A549 (cell line): ENCODE results near the gene RBP7. TPM values are rescaled to one million over a fixed set of nuclear protein-coding genes. Genes with fewer than 3 reads are reported as not detected.
A peak's percentile ranks its signal among the peaks of the same experiment; 100 is the strongest.
"Not testable (repeated sequence)": the region's sequence is repeated elsewhere in the genome, so short reads cannot be mapped to it uniquely, and the experiment has no call there.

Source experiments
- ATAC-seq, 2 experiments: fragments of 200-7000 bp in 1 of 2; fragments of >200 bp in 1 of 2; cut with Nextera tagmentation in 1 of 2; cut with Tn5 transposase in 1 of 2; 3 replicates each; pipeline versions ENCODE4 v1.8.0 to v1.9.1; 2018 to 2020; ENCODE audit warnings: mild to moderate bottlenecking in 1 of 2, moderate library complexity in 1 of 2
- CTCF ChIA-PET: fragments of 300-600 bp; sonication (Branson Sonifier 250); formaldehyde crosslinking; extraction: SDS; loops from one replicate; lab custom pipeline; 2021; ENCODE audit warnings: antibody characterized with exemption, inconsistent platforms; lab: Yijun Ruan, JAX
- POLR2A ChIA-PET: fragments of 350-600 bp; formaldehyde crosslinking; extraction: SDS; loops from one replicate; lab custom pipeline; 2021; ENCODE audit warnings: antibody characterized with exemption, inconsistent platforms; lab: Yijun Ruan, JAX
- DNase-seq, 2 experiments: peaks; one replicate each; pipeline versions ENCODE4 v3.0.0 to v3.0.0-alpha.2; 2011 to 2016; ENCODE audit warnings: low read depth in 1 of 2, low spot score in 1 of 2
- FAIRE-seq: peaks from 2 replicates; lab custom pipeline; 2011; peaks lifted over from hg19 to GRCh38; lab: Jason Lieb, UNC
- H3K27ac ChIP-seq, 2 experiments: fragments of >200 bp; sonication (Bioruptor Twin); formaldehyde crosslinking; 3 replicates each; pipeline ENCODE4 v1.5.1; 2016 to 2017
- H3K4me1 ChIP-seq: fragments of >200 bp; sonication (Bioruptor Twin); formaldehyde crosslinking; 3 replicates; pipeline ENCODE4 v1.6.1; 2016
- H3K4me2 ChIP-seq: fragments of >200 bp; sonication (Bioruptor Twin); formaldehyde crosslinking; 3 replicates; pipeline ENCODE4 v1.6.1; 2016
- H3K4me3 ChIP-seq: fragments of >200 bp; sonication (Bioruptor Twin); formaldehyde crosslinking; 3 replicates; pipeline ENCODE4 v1.5.1; 2016
- H3K9me3 ChIP-seq: fragments of >200 bp; sonication (Bioruptor Twin); formaldehyde crosslinking; 3 replicates; pipeline ENCODE4 v1.6.1; 2016
- BHLHE40 ChIP-seq: IDR thresholded peaks from 2 replicates; pipeline ENCODE4 v1.6.1; 2012; ENCODE audit warnings: low read depth, low read length, inconsistent platforms
- CHD4 ChIP-seq: fragments of 200-600 bp; sonication (generic); IDR thresholded peaks from 2 replicates; pipeline ENCODE4 v1.6.1; 2016; ENCODE audit warnings: antibody characterized with exemption, mild to moderate bottlenecking, borderline replicate concordance
- EHMT2 ChIP-seq: fragments of 200-600 bp; sonication (generic); IDR thresholded peaks from 2 replicates; pipeline ENCODE4 v1.6.1; 2016; ENCODE audit warnings: antibody characterized with exemption, low read depth, mild to moderate bottlenecking, moderate library complexity
- FOSL2 ChIP-seq, 2 experiments: fragments of 450-650 bp in 1 of 2; fragments of >200 bp in 1 of 2; sonication (Bioruptor Twin) in 1 of 2; formaldehyde crosslinking; IDR thresholded peaks; 2 replicates each; pipeline versions ENCODE4 v1.5.0 to v1.6.1; 2016 to 2020; ENCODE audit warnings: mild to moderate bottlenecking in 1 of 2, moderate library complexity in 1 of 2
- HEYL ChIP-seq: fragments of 250-450 bp; sonication (Bioruptor Pico); IDR thresholded peaks from 2 replicates; pipeline ENCODE4 v1.8.0; 2021; ENCODE audit warnings: mild to moderate bottlenecking, moderate library complexity
- JUNB ChIP-seq: fragments of >200 bp; sonication (Bioruptor Twin); formaldehyde crosslinking; IDR thresholded peaks from 2 replicates; pipeline ENCODE4 v1.6.1; 2016
- KDM5A ChIP-seq: fragments of 200-600 bp; sonication (generic); IDR thresholded peaks from 2 replicates; pipeline ENCODE4 v1.6.1; 2016; ENCODE audit warnings: antibody characterized with exemption, mild to moderate bottlenecking
- MAFK ChIP-seq: fragments of 450-650 bp; IDR thresholded peaks from 2 replicates; pipeline ENCODE4 v1.6.1; 2014; ENCODE audit not compliant: partially characterized antibody
- MAZ ChIP-seq: fragments of 150-350 bp; IDR thresholded peaks from 2 replicates; pipeline ENCODE4 v1.6.1; 2014; ENCODE audit warnings: antibody characterized with exemption, low read depth, low read length, borderline replicate concordance
- MYC ChIP-seq: IDR thresholded peaks from 2 replicates; pipeline ENCODE4 v1.6.1; 2012; ENCODE audit warnings: mild to moderate bottlenecking, inconsistent platforms, low read length, improper control_type of control experiment, borderline replicate concordance
- PHF8 ChIP-seq: fragments of 200-600 bp; sonication (generic); IDR thresholded peaks from 2 replicates; pipeline ENCODE4 v1.6.1; 2016; ENCODE audit warnings: low read depth, mild to moderate bottlenecking, antibody characterized with exemption, moderate library complexity, borderline replicate concordance
- POLR2A ChIP-seq: IDR thresholded peaks from 2 replicates; pipeline ENCODE4 v1.6.1; 2012; ENCODE audit warnings: mild to moderate bottlenecking, low read length
- RAD21 ChIP-seq, 2 experiments: fragments of >200 bp in 1 of 2; sonication (Bioruptor Twin) in 1 of 2; formaldehyde crosslinking in 1 of 2; IDR thresholded peaks in 1 of 2; conservative IDR thresholded peaks in 1 of 2; 2 replicates in 1 of 2; 3 replicates in 1 of 2; pipeline ENCODE4 v1.6.1; 2012 to 2018; ENCODE audit warnings: inconsistent platforms in 1 of 2
- RARB ChIP-seq: fragments of 250-450 bp; sonication (Bioruptor Pico); IDR thresholded peaks from 2 replicates; pipeline ENCODE4 v1.8.0; 2021; ENCODE audit warnings: mild to moderate bottlenecking, moderate library complexity
- ZSCAN20 ChIP-seq: fragments of 250-450 bp; sonication (Bioruptor Pico); IDR thresholded peaks from 2 replicates; pipeline ENCODE4 v1.8.0; 2022; ENCODE audit warnings: mild to moderate bottlenecking, moderate library complexity
- WGBS: methylation state at CpG from one replicate; pipeline ENCODE4 v1.1.6; 2017; ENCODE audit errors: missing lambda C conversion rate; 5-methylcytosine and 5-hydroxymethylcytosine counted together
- polyA plus RNA-seq, 4 experiments: library from polyadenylated mRNA; depleted of rRNA in 3 of 4; stranded (reverse); fragments of >200 nt; fragmentation: RNase III in 1 of 4; extraction: RNeasy Plus Mini Kit Qiagen cat#74134 plus additional on column Dnase treatment in 1 of 4; gene quantifications; 2 replicates in 3 of 4; 3 replicates in 1 of 4; pipeline ENCODE4 v1.2.3, GENCODE V29; 2011 to 2017
- TF ChIP-seq, protein P1 (sequence below): IDR thresholded peaks from 2 replicates; pipeline ENCODE4 v1.6.1; 2012
- TF ChIP-seq, protein P2 (sequence below): IDR thresholded peaks from 2 replicates; pipeline ENCODE4 v1.6.1; 2012; ENCODE audit warnings: low read depth, borderline replicate concordance
- TF ChIP-seq, protein P3 (sequence below): fragments of 150-350 bp; IDR thresholded peaks from 2 replicates; pipeline ENCODE4 v1.6.1; 2014; ENCODE audit warnings: low read depth, mild to moderate bottlenecking, low read length
- TF ChIP-seq, protein P4 (sequence below): fragments of >200 bp; sonication (Bioruptor Twin); formaldehyde crosslinking; IDR thresholded peaks from 2 replicates; pipeline ENCODE4 v1.6.1; 2016
- TF ChIP-seq, protein P5 (sequence below): fragments of >200 bp; sonication (Bioruptor Twin); formaldehyde crosslinking; IDR thresholded peaks from 3 replicates; pipeline ENCODE4 v1.6.1; 2016
- TF ChIP-seq, protein P6 (sequence below): IDR thresholded peaks from 2 replicates; pipeline ENCODE4 v1.6.1; 2012

The RBP7 gene
- polyA plus RNA-seq, 2 of the 4 experiments (the other 2 are of a cell fraction) = 3.2 to 3.5 TPM

DNA sequence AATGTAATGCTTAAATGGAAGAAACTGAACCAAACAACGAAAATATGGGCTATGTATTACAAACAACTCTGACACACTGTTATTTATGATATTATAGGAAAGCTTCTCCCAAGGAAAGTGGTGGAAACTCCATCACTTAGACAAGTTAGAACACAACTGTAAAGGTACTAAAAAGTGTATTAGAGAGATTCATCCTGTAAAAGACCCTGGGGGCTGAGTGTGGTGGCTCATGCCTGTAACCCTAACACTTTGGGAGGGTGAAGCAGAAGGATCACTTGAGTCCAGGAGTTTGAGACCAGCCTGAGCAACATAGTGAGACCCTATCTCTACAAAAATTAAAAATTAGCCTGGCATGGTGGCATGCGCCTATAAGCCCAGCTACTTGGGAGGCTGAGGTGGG is 28.3 kb downstream of the RBP7 start (continued):
- TF ChIP-seq, protein P1, sequence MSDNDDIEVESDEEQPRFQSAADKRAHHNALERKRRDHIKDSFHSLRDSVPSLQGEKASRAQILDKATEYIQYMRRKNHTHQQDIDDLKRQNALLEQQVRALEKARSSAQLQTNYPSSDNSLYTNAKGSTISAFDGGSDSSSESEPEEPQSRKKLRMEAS = no peak
- TF ChIP-seq RARB = no peak
- TF ChIP-seq MAFK = no peak
- TF ChIP-seq EHMT2 = no peak
- no peak for TF ChIP-seq CHD4

DNA sequence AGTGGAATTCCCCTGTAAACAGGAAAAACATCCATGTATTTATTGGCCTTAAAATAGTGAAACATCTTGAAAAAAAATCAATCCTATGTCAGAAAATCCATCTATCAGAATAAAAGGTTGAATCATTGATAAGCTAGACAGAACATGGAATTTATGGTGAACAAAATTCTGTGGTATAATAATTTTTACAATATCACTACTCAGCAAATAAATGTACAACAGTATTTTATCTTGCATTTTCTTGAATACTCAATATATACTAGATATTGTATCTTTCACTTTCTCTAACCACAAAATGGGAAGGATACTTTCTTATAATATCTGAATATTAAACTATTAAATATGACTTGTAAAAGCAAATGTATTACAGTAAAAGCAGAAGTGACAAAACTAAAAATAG is 30.0 kb downstream of the RBP7 start:
- no peak overlapping the region for H3K4me2 ChIP-seq
- ATAC-seq (no peak), FAIRE-seq (no peak), DNase-seq (no peak)
- H3K27ac ChIP-seq = no peak overlapping the region
- ChIA-PET CTCF (no interaction called here), POLR2A (no interaction called here)
- H3K4me3 ChIP-seq = no peak overlapping the region
- no peaks in the 10 kb centered on the region for H3K9me3 ChIP-seq
- H3K4me1 ChIP-seq = peaks cover 4% of the 10 kb centered on the region; the same call in 2 of the 3 replicates
- no peak for TF ChIP-seq RAD21 (conservative IDR thresholded peaks at IDR 0.05 in 1 of 2, IDR thresholded peaks at IDR 0.05 in 1 of 2)
- TF ChIP-seq MAFK = peak; percentile 30

DNA sequence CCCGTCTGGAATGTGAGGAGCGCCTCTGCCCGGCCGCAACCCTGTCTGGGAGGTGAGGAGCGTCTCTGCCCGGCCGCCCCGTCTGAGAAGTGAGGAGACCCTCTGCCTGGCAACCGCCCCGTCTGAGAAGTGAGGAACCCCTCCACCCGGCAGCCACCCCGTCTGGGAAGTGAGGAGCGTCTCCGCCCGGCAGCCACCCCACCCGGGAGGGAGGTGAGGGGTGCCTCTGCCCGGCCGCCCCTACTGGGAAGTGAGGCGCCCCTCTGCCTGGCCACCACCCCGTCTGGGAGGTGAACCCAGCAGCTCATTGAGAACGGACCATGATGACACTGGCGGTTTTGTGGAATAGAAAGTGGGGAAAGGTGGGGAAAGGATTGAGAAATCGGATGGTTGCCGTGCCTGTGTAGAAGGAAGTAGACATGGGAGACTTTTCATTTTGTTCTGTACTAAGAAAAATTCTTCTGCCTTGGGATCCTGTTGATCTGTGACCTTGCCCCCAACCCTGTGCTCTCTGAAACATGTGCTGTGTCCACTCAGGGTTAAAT is 32.0 kb downstream of the RBP7 start:
- CTCF ChIA-PET, H3K4me3 ChIP-seq, ATAC-seq, FAIRE-seq, H3K27ac ChIP-seq, POLR2A ChIA-PET, H3K4me2 ChIP-seq, H3K4me1 ChIP-seq, H3K9me3 ChIP-seq, DNase-seq: not testable (repeated sequence)
- WGBS = 86% methylated on average over 6 of the region's 24 CpGs

DNA sequence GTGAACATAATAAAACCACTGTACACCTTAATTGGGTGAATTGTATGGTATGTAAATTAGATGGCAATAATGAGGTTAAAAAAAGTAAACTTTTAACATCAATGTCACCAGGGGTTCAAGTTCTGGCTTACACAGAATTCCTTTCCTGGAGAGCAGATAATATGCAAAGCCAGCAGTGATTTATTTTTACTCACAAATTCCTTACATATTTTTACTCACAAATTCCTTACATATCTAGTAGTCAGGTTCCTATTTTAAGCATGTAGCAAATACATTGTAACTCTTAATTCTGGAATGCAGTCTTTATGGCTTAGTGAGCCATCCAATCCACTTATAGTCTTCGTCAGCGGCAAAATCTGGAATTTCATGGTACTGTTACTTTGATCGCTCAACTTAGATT is 34.4 kb downstream of the RBP7 start:
- no peak for TF ChIP-seq BHLHE40
- TF ChIP-seq, protein P2, sequence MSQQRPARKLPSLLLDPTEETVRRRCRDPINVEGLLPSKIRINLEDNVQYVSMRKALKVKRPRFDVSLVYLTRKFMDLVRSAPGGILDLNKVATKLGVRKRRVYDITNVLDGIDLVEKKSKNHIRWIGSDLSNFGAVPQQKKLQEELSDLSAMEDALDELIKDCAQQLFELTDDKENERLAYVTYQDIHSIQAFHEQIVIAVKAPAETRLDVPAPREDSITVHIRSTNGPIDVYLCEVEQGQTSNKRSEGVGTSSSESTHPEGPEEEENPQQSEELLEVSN = no peak
- TF ChIP-seq FOSL2 (IDR thresholded peaks at IDR 0.05) = no peak
- TF ChIP-seq FOSL2 (CRISPR knock-in tag; IDR thresholded peaks at IDR 0.05) = no peak
- TF ChIP-seq MAFK = no peak
- TF ChIP-seq RARB = no peak
- no peak for TF ChIP-seq MAZ
- peak overlapping the region in 1 of 2 experiments; percentile 91; a peak in 2 of 6 replicates for H3K27ac ChIP-seq
- FAIRE-seq = no peak
- DNase-seq = peak in 1 of 2 experiments; percentile 5
- H3K4me3 ChIP-seq = peak overlapping the region; percentile 39; the same call in 2 of the 3 replicates
- POLR2A ChIA-PET = no interaction called here
- no peaks in the 10 kb centered on the region for H3K9me3 ChIP-seq
- no peak for ATAC-seq
- H3K4me1 ChIP-seq = peaks cover 10% of the 10 kb centered on the region; the same call in 2 of the 3 replicates
- H3K4me2 ChIP-seq = peak overlapping the region; percentile 91
- WGBS = 55% methylated on average over 3 of the region's 3 CpGs
- CTCF ChIA-PET = interaction anchor here (2.5 kb wide), 1 partner anchor 82 kb away, joined by 6 read pairs; no protein-coding TSS in a partner anchor

DNA sequence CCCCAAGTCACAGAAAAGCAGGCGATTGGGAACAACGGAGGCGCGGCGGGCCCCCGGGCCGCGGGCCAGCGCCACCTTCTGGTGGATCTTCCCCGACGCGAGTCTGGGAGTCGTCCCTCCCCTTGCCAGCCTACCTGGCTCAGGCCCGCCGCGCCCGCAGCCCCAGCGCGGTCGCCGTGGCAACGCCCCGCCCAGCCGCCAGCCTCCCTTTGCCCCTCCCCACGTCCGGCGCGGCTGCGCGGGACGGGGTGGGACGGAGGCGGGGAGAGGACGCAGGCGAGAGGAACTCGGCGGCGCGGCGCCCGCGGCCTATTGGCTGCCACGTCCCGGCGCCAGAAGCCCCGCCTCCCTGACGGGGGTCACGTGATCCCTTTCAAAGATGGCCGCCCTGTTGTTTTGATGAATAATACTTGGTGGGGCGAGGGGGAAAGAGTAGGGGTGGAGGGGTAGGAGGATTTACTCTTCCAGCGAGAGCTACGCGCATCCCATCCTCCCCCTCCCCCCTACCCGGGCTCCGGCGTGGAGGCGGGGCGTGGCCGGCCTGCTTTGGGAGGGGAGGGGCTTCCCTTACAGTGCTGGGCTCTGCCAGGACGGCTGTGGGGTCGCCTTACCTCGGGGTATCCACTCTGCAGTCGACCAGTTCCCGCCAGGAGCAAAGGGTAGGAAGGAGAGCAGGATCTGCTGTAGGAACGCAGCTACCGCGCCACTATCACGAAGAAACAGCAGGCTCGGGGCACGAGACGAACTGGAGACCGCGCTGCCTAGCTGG is 35.7 kb downstream of the RBP7 start, which contains the start of gene UBE4B:
TSS of gene UBE4B (plus strand) at position 369 of the 769 bp plus-strand sequence. CDS start 713 bp downstream, outside the sequence.
- H3K9me3 ChIP-seq = no peaks in the 10 kb centered on the region
- WGBS = 0% methylated on average over 12 of the region's 73 CpGs
- CTCF ChIA-PET = interaction anchor here (1.4 to 2.5 kb wide), 2 partner anchors 83 to 123 kb away, joined by 3 to 6 read pairs; no protein-coding TSS in a partner anchor
- ATAC-seq (peak; percentile 89 to 94), FAIRE-seq (no peak), DNase-seq (peak; percentile 76 to 96)
- H3K4me3 ChIP-seq = peak within 1 kb of the TSS; percentile 77
- peak within 1 kb of the TSS; percentile 88 to 95 for H3K27ac ChIP-seq
- peak within 1 kb of the TSS; percentile 91 for H3K4me2 ChIP-seq
- peaks cover 10% of the 10 kb centered on the region; the same call in 2 of the 3 replicates for H3K4me1 ChIP-seq
- POLR2A ChIA-PET = interaction anchor here (0.6 to 1.0 kb wide), 2 partner anchors 77 to 90 kb away, joined by 5 to 8 read pairs; partner anchors contain the start of genes LZIC and NMNAT1
- TF ChIP-seq, protein P3, sequence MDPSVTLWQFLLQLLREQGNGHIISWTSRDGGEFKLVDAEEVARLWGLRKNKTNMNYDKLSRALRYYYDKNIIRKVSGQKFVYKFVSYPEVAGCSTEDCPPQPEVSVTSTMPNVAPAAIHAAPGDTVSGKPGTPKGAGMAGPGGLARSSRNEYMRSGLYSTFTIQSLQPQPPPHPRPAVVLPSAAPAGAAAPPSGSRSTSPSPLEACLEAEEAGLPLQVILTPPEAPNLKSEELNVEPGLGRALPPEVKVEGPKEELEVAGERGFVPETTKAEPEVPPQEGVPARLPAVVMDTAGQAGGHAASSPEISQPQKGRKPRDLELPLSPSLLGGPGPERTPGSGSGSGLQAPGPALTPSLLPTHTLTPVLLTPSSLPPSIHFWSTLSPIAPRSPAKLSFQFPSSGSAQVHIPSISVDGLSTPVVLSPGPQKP = no peak
- TF ChIP-seq ZSCAN20 (CRISPR knock-in tag) = no peak
- TF ChIP-seq, protein P4, sequence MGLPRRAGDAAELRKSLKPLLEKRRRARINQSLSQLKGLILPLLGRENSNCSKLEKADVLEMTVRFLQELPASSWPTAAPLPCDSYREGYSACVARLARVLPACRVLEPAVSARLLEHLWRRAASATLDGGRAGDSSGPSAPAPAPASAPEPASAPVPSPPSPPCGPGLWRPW = no peak
- TF ChIP-seq, protein P5, sequence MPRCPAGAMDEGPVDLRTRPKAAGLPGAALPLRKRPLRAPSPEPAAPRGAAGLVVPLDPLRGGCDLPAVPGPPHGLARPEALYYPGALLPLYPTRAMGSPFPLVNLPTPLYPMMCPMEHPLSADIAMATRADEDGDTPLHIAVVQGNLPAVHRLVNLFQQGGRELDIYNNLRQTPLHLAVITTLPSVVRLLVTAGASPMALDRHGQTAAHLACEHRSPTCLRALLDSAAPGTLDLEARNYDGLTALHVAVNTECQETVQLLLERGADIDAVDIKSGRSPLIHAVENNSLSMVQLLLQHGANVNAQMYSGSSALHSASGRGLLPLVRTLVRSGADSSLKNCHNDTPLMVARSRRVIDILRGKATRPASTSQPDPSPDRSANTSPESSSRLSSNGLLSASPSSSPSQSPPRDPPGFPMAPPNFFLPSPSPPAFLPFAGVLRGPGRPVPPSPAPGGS = no peak
- no peak for TF ChIP-seq HEYL (CRISPR knock-in tag)
- no peak for TF ChIP-seq MYC
- peak; percentile 16; the same call in 1 of the 2 replicates for TF ChIP-seq PHF8
- peak; percentile 57 for TF ChIP-seq POLR2A
- TF ChIP-seq MAFK = no peak
- peak; percentile 90 for TF ChIP-seq KDM5A
- TF ChIP-seq, protein P6, sequence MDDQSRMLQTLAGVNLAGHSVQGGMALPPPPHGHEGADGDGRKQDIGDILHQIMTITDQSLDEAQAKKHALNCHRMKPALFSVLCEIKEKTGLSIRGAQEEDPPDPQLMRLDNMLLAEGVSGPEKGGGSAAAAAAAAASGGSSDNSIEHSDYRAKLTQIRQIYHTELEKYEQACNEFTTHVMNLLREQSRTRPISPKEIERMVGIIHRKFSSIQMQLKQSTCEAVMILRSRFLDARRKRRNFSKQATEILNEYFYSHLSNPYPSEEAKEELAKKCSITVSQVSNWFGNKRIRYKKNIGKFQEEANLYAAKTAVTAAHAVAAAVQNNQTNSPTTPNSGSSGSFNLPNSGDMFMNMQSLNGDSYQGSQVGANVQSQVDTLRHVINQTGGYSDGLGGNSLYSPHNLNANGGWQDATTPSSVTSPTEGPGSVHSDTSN = no peak
- no peak for TF ChIP-seq JUNB
